Brain microvascular endothelial cell (primary cell): Measurements from ENCODE around the gene KRT17.
"Not testable (repeated sequence)": the region's sequence is repeated elsewhere in the genome, so short reads cannot be mapped to it uniquely, and the experiment has no call there.

Experiments
- DNase-seq: peaks from one replicate; pipeline ENCODE4 v3.0.0-alpha.2; 2020
- H3K27ac ChIP-seq: fragments of 250-450 bp; sonication (Bioruptor Pico); 2 replicates; pipeline ENCODE4 v1.5.1; 2020; ENCODE audit warnings: mild to moderate bottlenecking, moderate library complexity
- H3K27me3 ChIP-seq: fragments of 250-450 bp; sonication (Bioruptor Pico); replicated peaks from 2 replicates; pipeline ENCODE4 v1.5.1; 2020; ENCODE audit warnings: mild to moderate bottlenecking
- H3K36me3 ChIP-seq: fragments of 250-450 bp; sonication (Bioruptor Pico); replicated peaks from 2 replicates; pipeline ENCODE4 v1.5.1; 2020; ENCODE audit warnings: mild to moderate bottlenecking
- H3K4me3 ChIP-seq: 2 replicates; pipeline ENCODE4 v1.5.1; 2011; ENCODE audit warnings: low read depth, mild to moderate bottlenecking, control low read depth, low read length, moderate library complexity
- CTCF ChIP-seq: IDR thresholded peaks from 2 replicates; pipeline ENCODE4 v1.5.1; 2011; ENCODE audit warnings: low read depth, mild to moderate bottlenecking, moderate library complexity, low read length, control low read depth, inconsistent platforms; ENCODE audit errors: missing control alignments
- in situ Hi-C: cut with HindIII; loops from 2 replicates; pipeline ENCODE4 v1.10.0; 2017; ENCODE audit warnings: low sequenced_read_pairs, low pct_ligation_motif_present

The KRT17 gene

GRCh38 chr17:41578538-41578937 is 45.8 kb downstream of the KRT17 start:
- Histone ChIP-seq H3K4me3 (no peak overlapping the region), H3K27me3 (no peaks in the 10 kb centered on the region), H3K36me3 (no peaks in the 10 kb centered on the region), H3K27ac (no peak overlapping the region)
- no peak for DNase-seq
- no peak for TF ChIP-seq CTCF
- in situ Hi-C loops = no loop called here

- H3K27me3 ChIP-seq, H3K36me3 ChIP-seq, in situ Hi-C loops, H3K4me3 ChIP-seq, DNase-seq, H3K27ac ChIP-seq: not testable (repeated sequence)
These were observed 47.6 kb downstream of the KRT17 start for GRCh38 chr17:41576740-41577139.

- Histone ChIP-seq H3K27ac (no peak overlapping the region), H3K4me3 (no peak overlapping the region), H3K27me3 (peaks cover 6% of the 10 kb centered on the region), H3K36me3 (no peaks in the 10 kb centered on the region)
- in situ Hi-C loops = no loop called here
- no peak for TF ChIP-seq CTCF
- DNase-seq = no peak
These were observed 49.0 kb downstream of the KRT17 start for GRCh38 chr17:41575336-41575735.

- Histone ChIP-seq H3K4me3 (no peak within 1 kb of the TSS), H3K27ac (no peak within 1 kb of the TSS), H3K27me3 (peaks cover 9% of the 10 kb centered on the region), H3K36me3 (no peaks in the 10 kb centered on the region)
- no peak for TF ChIP-seq CTCF
- in situ Hi-C loops = no loop called here
- no peak for DNase-seq
These were observed 52.6 kb downstream of the KRT17 start, which contains the start of gene KRT9 for GRCh38 chr17:41571561-41572434. KRT9 (minus strand) TSS chr17:41572059; CDS start chr17:41571992, 67 bp downstream.
